ENCODE data around the gene FAM72A. TPM values are rescaled to one million over a fixed set of nuclear protein-coding genes. Genes with fewer than 3 reads are reported as not detected.
A peak's percentile ranks its signal among the peaks of the same experiment; 100 is the strongest.
"Not testable (repeated sequence)": the region's sequence is repeated elsewhere in the genome, so short reads cannot be mapped to it uniquely, and the experiment has no call there.

Gene FAM72A
- 3.4 TPM for polyA plus RNA-seq (2013, experiment 1 of 2; ENCODE audit: insufficient read length)
- 4.0 TPM for polyA plus RNA-seq (2013, experiment 2 of 2; ENCODE audit: insufficient read length)

GRCh38 chr1:206202789-206203363 lies at the start of gene FAM72A:
TSS of gene FAM72A (minus strand) at chr1:206202839. CDS start at chr1:206202025, 814 bp downstream.
- peak; percentile 100 for DNase-seq

- DNase-seq = not testable (repeated sequence)
Measured at GRCh38 chr1:206250953-206251681, 48.5 kb upstream of the FAM72A start.

- not testable (repeated sequence) for DNase-seq
Measured at GRCh38 chr1:206246129-206246886, 43.7 kb upstream of the FAM72A start.

DNA sequence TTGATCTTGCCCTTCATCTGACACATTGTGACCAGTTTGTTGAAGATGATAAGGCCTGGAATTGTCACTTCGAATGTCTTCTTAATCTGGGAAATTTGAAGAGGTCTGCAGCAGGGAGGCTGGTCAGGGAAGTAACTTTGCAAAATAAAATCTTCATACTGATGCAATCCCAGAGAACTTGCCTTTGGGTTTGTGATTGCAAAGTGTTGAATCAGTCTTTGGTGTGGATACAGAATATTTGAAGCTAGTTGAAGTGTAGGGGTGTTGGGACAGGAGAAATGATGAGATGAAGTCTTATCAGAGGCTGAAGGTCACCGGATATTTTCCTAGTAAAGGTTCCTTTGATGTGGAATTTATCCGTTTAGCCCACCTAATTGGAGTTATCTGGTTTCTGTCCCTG lies 42.8 kb upstream of the FAM72A start:
- not testable (repeated sequence) for DNase-seq

DNA sequence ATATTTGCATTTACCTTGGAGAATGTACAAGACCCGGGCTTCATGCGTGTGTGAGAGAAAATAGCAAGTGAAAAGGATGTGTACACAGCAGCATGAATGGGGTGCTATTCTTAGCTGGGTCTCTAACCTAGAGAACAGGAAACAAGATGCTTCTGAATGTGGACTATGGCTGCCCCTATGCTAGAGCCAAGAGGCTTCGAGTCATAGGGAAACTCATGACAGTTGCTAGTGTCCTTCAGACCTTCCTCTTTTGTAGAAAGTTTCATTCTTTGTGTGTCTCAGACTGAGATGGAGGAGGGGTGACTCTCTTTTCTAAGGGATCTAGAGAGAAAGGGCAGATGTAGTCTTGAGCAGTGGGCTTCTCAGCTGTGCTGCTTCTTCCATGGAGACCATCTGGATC lies 40.7 kb upstream of the FAM72A start:
- not testable (repeated sequence) for DNase-seq

DNA sequence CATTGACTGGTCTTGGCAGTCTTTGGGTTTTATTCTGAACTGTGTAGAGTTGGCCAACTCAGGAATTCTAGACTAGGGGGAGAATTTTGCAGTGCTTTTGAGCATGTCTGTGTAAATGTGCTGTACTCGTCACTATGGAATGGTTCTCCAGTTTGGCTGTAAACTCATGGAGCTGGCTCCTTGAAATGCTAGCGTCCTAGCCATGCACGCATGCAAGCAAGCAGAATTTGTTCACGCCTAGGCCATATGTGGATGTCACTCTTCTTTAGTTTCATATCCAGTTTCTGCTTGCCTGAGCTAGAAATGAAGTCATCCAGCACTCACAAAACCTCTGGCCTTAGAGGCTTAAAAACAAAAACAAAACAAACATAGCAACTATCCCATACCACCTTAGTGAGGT lies 37.6 kb upstream of the FAM72A start:
- peak; percentile 75 for DNase-seq

DNA sequence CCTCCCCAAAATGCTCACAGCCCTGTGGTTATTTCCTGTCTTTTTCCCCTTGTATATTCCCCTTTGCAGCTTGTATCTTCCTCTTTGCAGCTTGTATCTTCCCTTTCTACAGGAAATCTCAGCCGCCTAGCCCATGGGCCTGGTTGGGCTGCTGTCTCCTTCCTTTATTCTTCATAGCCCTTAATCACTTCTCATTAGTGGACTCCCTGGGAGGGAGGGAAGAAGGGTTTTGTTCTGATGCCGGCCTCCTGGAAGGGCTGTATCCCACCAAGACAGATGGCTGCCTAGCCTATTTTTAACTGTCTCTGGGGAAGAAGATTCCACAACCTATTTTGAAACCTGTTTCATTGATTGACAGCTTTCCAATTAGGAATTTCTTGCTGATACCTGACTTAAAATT lies 32.6 kb upstream of the FAM72A start:
- not testable (repeated sequence) for DNase-seq

DNA sequence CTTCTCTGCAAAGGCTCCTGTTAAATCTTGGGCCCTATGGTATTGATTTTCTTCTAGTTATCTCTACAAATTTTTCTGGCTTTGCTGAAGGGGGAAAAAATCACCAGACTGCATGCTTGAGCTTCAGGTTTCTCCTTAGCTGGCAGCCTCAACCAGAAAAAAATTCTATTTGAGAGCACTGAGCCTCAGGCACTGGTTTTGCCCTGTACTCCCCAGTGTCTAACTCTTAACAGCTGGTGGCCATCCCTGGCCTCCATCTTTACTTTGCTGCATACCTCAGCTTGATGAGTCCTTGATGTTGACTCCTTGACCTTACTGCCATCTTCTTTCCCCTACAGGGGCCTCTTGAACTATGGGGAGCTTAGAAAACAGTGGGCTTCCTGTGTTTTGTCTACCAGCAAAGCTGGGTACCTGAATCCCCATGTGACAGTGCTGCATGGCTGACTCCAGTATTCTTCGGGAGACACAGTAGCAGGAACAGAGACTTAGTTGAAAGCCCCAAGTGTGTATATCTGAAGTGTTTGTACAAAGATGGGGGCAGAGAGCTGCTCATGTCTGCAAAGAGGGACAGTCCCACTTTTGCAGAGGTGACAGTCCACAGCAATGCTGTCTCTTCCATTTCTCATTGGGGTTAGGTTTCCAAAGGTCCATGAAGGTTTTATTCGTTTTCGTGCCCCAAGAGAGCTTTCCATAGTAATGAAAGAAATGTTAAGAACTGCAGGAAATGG lies 31.7 kb upstream of the FAM72A start:
- not testable (repeated sequence) for DNase-seq

- DNase-seq = not testable (repeated sequence)
Measured at GRCh38 chr1:206232970-206233645, 30.5 kb upstream of the FAM72A start.

GRCh38 chr1:206231989-206232388 lies 29.4 kb upstream of the FAM72A start:
- DNase-seq = not testable (repeated sequence)

- DNase-seq = not testable (repeated sequence)
Measured at GRCh38 chr1:206229286-206229685, 26.6 kb upstream of the FAM72A start.

DNA sequence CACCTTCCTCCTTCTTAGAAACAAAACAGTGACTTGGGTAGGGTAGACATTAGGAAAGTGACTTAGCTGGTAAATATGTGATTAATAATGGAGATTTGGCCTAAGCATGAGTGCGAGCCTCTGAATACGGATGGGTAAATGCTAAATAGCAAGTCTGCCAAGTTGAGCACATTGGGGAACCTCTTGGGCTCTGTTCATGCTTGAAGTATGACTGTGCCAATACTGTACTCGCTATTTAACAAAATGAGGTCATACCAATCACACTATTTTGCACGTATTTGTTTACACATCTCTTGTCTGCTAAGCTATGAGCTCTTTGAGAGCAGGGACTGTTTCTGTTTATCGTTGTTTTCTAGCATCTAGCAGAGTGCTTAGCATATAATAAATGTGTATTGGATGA lies 24.2 kb upstream of the FAM72A start:
- DNase-seq = not testable (repeated sequence)

DNA sequence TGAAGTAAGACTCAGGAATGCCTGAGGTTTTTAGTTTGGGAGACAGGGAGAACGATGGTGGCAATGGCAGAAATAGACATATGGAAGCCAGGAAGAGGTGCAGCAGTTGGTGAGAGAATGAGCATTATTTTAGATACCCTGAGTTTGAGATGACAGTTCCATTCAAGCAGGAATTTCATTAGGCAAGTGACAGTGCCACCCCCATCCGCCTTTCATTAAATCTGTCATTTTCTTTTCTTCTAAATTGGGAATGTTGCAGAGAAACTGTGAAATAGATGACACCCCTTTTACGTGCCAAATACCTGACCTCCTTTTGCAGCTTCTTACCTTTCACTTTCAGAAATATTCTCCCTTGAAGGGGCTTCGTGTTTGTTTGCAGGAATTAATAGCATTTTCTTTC lies 22.7 kb upstream of the FAM72A start:
- not testable (repeated sequence) for DNase-seq

- DNase-seq = not testable (repeated sequence)
Measured at GRCh38 chr1:206224190-206224776, 21.6 kb upstream of the FAM72A start.

DNA sequence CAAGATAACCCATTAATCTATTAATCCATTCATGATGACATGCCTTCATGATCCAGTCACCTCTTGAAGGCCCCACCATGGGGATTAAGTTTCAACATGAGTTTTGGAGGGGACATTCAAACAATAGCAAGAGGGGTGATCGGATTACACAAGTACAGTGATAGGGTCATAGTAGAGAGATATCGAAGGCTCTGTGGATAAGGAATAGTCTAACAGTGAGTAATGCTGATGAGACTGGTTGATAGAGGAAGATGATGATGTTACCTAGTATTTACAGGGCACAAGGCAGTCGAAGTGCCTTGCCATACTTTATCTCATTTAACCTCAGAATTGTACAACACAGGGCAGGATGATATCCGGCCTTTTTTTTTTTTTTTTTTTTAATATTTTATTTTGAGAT lies 18.9 kb upstream of the FAM72A start:
- DNase-seq = not testable (repeated sequence)

GRCh38 chr1:206220332-206221000 lies 17.8 kb upstream of the FAM72A start:
- not testable (repeated sequence) for DNase-seq

GRCh38 chr1:206219514-206220331 lies 17.1 kb upstream of the FAM72A start:
- DNase-seq = not testable (repeated sequence)

GRCh38 chr1:206218765-206219164 lies 16.1 kb upstream of the FAM72A start:
- DNase-seq = not testable (repeated sequence)

- DNase-seq = not testable (repeated sequence)
Measured at GRCh38 chr1:206218285-206218684, 15.6 kb upstream of the FAM72A start.
